Sigmoid colon (tissue), 7 donors: ENCODE results near the gene COQ7. TPM values are rescaled to one million over a fixed set of nuclear protein-coding genes. Genes with fewer than 3 reads are reported as not detected.

Experiments
- DNase-seq: peaks from one replicate; pipeline ENCODE4 v3.0.0-alpha.2; 2019
- H3K27ac ChIP-seq, 4 donors: fragments of 200-600 bp; sonication (generic); one replicate each; pipeline ENCODE4 v1.5.1; 2016 to 2019; ENCODE audit warnings: mild to moderate bottlenecking in 1 of 4
- H3K27me3 ChIP-seq, 3 donors: fragments of 200-600 bp; sonication (generic); one replicate each; pipeline ENCODE4 v1.5.1; 2019; ENCODE audit warnings: mild to moderate bottlenecking in 1 of 3
- H3K36me3 ChIP-seq, 4 donors: fragments of 200-600 bp; sonication (generic); one replicate each; pipeline ENCODE4 v1.5.1; 2016 to 2019
- H3K4me1 ChIP-seq, 4 donors: fragments of 200-600 bp; sonication (generic); one replicate each; pipeline ENCODE4 v1.5.1; 2017 to 2019
- H3K4me3 ChIP-seq, 4 donors: fragments of 200-600 bp; sonication (generic); one replicate each; pipeline ENCODE4 v1.5.1; 2017 to 2019; ENCODE audit warnings: mild to moderate bottlenecking in 2 of 4, moderate library complexity in 1 of 4
- H3K9me3 ChIP-seq, 4 donors: fragments of 200-600 bp in 3 of 4; sonication (generic) in 3 of 4; one replicate each; pipeline versions ENCODE4 v1.5.1 to v1.6.1; 2013 to 2019
- CTCF ChIP-seq, 4 experiments: fragments of 450-650 bp in 3 of 4; fragments of 200-600 bp in 1 of 4; IDR thresholded peaks; one replicate each; pipeline ENCODE4 v1.5.1; 2016 to 2019; ENCODE audit warnings: antibody characterized with exemption in 4 of 4, mild to moderate bottlenecking in 3 of 4, moderate library complexity in 2 of 4
- EP300 ChIP-seq, 4 donors: sonication (generic); formaldehyde crosslinking; IDR thresholded peaks; one replicate each; pipeline ENCODE4 v1.6.1; 2017; ENCODE audit warnings: antibody characterized with exemption in 4 of 4
- POLR2A ChIP-seq, 2 donors: fragments of 450-650 bp; IDR thresholded peaks; one replicate each; pipeline ENCODE4 v1.6.1; 2016; ENCODE audit warnings: antibody characterized with exemption in 2 of 2, mild to moderate bottlenecking in 2 of 2, moderate library complexity in 2 of 2
- POLR2AphosphoS5 ChIP-seq, 4 donors: sonication (generic); formaldehyde crosslinking; IDR thresholded peaks; one replicate each; pipeline ENCODE4 v1.6.1; 2017; ENCODE audit warnings: antibody characterized with exemption in 4 of 4
- WGBS, 2 donors: extraction: QIAGEN DNeasy Blood & Tissue Kit; methylation state at CpG; one replicate each; pipeline ENCODE4 v1.1.7; 2013; 5-methylcytosine and 5-hydroxymethylcytosine counted together
- intact Hi-C: fragments of 100-400 bp; cut with DNase I; formaldehyde crosslinking; loops from one replicate; pipeline ENCODE4 v1.15.1; 2023
- polyA plus RNA-seq, 3 donors: library from polyadenylated mRNA; stranded (reverse); fragments of 200-250 nt; gene quantifications; one replicate each; pipeline ENCODE4 v1.2.3, GENCODE V29; 2013
- total RNA-seq, 4 donors: library from RNA; depleted of rRNA; stranded (reverse); fragments of >200 nt; gene quantifications; one replicate each; pipeline ENCODE4 v1.1.0, GENCODE V29; 2016
- donor health status: healthy with polysubstance abuse.
- donor health status: Bipolar disorder and iron deficiency.
- donor health status: healthy.

Gene COQ7
- total and polyA plus RNA-seq, 7 donors = 14.4 to 22.2 (median 19.7) TPM

GRCh38 chr16:19092653-19093410, 25.4 kb downstream of the COQ7 start:
- Histone ChIP-seq H3K27ac (no peak overlapping the region), H3K27me3 (no peaks in the 10 kb centered on the region), H3K9me3 (no peaks in the 10 kb centered on the region), H3K4me3 (no peak overlapping the region), H3K4me1 (no peaks in the 10 kb centered on the region), H3K36me3 (no peaks in the 10 kb centered on the region)
- WGBS, 2 donors = 86 to 88% methylated on average over 2 of the region's 2 CpGs
- no peak for DNase-seq
- intact Hi-C loops = no loop called here
- TF ChIP-seq POLR2AphosphoS5 (IDR thresholded peaks at IDR 0.05) = no peak
- no peak for TF ChIP-seq POLR2A (IDR thresholded peaks at IDR 0.05)
- no peak for TF ChIP-seq CTCF (IDR thresholded peaks at IDR 0.05)
- no peak for TF ChIP-seq EP300 (IDR thresholded peaks at IDR 0.05)

- Histone ChIP-seq H3K27ac (no peak overlapping the region), H3K27me3 (no peaks in the 10 kb centered on the region), H3K9me3 (no peaks in the 10 kb centered on the region), H3K4me3 (no peak overlapping the region), H3K4me1 (no peaks in the 10 kb centered on the region), H3K36me3 (no peaks in the 10 kb centered on the region)
- intact Hi-C loops = no loop called here
- DNase-seq = no peak
- no peak for TF ChIP-seq EP300 (IDR thresholded peaks at IDR 0.05)
- TF ChIP-seq POLR2AphosphoS5 (IDR thresholded peaks at IDR 0.05) = no peak
- TF ChIP-seq POLR2A (IDR thresholded peaks at IDR 0.05) = no peak
- no peak for TF ChIP-seq CTCF (IDR thresholded peaks at IDR 0.05)
- WGBS, 2 donors = 87 to 88% methylated on average over 15 of the region's 15 CpGs
These were observed 26.5 kb downstream of the COQ7 start for GRCh38 chr16:19093631-19094541.

GRCh38 chr16:19094542-19095365, 27.3 kb downstream of the COQ7 start:
- no peak overlapping the region for H3K4me3 ChIP-seq
- TF ChIP-seq CTCF (IDR thresholded peaks at IDR 0.05) = no peak
- TF ChIP-seq EP300 (IDR thresholded peaks at IDR 0.05) = no peak
- no peak for TF ChIP-seq POLR2A (IDR thresholded peaks at IDR 0.05)
- TF ChIP-seq POLR2AphosphoS5 (IDR thresholded peaks at IDR 0.05) = no peak
- WGBS, 2 donors = 62 to 73% methylated on average over 11 of the region's 11 CpGs
- no peak overlapping the region for H3K27ac ChIP-seq
- H3K27me3 ChIP-seq = no peaks in the 10 kb centered on the region
- no peaks in the 10 kb centered on the region for H3K36me3 ChIP-seq
- intact Hi-C loops = no loop called here
- no peaks in the 10 kb centered on the region for H3K4me1 ChIP-seq
- no peak for DNase-seq
- H3K9me3 ChIP-seq = no peaks in the 10 kb centered on the region

GRCh38 chr16:19095654-19096053, 28.2 kb downstream of the COQ7 start:
- TF ChIP-seq EP300 (IDR thresholded peaks at IDR 0.05) = no peak
- no peak for TF ChIP-seq CTCF (IDR thresholded peaks at IDR 0.05)
- no peak for TF ChIP-seq POLR2A (IDR thresholded peaks at IDR 0.05)
- no peak for TF ChIP-seq POLR2AphosphoS5 (IDR thresholded peaks at IDR 0.05)
- 88 to 90% methylated on average over 5 of the region's 5 CpGs for WGBS, 2 donors
- Histone ChIP-seq H3K27ac (no peak overlapping the region), H3K4me1 (no peaks in the 10 kb centered on the region), H3K36me3 (no peaks in the 10 kb centered on the region), H3K27me3 (no peaks in the 10 kb centered on the region), H3K4me3 (no peak overlapping the region), H3K9me3 (no peaks in the 10 kb centered on the region)
- intact Hi-C loops = no loop called here
- no peak for DNase-seq
